HG03469 (cell line): ENCODE results near the gene FANCF.

ENCODE experiments used
- ATAC-seq: cut with Tn5 transposase; IDR thresholded peaks from one replicate; pipeline ENCODE4 v1.9.1; 2021; ENCODE audit warnings: mild to moderate bottlenecking, moderate library complexity, moderate number of reproducible peaks; ENCODE audit not compliant: unreplicated experiment

The FANCF gene

DNA sequence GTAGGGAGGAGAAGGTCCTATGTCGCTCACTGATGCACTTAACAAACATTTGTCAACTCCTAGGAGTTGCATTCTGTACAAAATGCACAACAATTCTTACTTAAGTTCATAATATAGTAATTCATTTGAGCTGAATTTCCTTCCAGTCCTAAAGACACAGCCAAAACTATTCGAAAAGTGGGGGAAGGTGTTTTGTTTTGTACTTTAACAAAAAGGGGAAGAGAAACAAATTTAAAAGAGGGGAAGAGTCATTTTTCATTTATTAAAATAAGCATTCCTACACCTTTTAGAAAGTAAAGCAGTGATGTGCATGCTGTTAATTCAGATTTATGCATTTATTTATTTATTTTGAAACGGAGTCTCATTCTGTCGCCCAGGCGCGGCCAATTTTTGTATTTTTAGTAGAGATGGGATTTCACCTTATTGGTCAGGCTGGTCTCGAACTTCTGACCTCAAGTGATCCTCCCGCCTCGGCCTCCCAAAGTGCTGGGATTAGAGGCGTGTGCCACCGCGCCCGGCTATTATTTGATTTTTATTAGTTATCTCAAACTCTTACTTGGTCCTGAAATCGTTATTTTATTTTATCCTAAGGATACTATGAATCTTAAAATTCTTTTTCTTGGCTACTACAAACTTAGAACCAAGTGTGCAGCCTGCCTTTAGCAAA lies 1.1 kb upstream of the FANCF start:
- no peak for ATAC-seq

DNA sequence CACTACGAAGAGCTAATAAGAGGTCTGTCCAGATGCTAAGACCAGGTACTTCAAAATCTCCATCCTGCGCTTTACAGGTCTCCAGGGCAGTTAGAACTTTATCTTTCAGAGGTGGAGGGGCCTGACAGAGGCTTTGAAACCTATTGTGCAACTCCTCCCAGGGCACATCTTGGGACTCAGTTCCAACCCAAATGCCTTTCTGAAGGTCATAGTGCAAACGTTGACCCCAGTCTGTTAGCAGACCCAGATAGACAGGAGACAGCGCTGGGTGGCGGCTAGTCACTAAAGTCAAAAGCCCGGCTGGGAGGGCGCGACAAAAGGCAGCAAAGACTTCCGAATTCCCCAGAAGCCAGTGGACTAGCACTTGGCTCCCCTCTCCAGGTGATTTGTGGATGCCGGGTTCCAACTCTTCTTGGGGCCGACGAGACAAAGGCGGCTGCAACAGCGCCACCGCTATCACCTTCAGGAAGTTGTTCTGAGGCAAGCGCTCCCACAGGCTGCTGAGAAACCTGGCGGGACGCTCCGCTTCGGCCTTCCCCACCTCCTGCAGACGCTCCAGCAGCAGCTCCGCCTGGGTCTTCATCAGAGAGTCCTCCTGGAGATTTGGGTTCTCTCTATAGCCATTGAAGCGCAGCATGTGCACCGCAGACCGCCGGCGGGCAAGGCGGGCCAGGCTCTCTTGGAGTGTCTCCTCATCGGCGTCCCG lies 728 bp downstream of the FANCF start:
- peak; percentile 28 for ATAC-seq

DNA sequence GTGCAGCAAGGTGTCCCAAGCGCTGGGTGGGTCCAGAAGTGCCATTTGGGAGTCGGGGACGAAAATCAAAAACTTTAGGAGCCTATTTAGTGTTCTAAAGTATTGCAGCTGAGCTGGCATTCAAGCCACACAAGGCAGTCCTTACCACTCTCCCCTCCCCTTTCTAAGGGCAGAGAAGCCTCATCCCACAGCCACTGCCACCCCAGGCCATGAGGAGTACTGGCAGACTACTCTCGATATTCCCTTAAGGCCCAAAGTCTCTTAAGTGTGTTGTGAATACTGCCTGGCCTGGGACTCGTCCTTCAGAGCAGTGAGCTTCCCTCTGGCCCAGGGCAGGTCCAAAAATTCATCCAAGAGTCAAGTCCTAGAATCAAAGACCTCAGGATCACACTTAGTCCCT lies 7.8 kb downstream of the FANCF start:
- no peak for ATAC-seq

DNA sequence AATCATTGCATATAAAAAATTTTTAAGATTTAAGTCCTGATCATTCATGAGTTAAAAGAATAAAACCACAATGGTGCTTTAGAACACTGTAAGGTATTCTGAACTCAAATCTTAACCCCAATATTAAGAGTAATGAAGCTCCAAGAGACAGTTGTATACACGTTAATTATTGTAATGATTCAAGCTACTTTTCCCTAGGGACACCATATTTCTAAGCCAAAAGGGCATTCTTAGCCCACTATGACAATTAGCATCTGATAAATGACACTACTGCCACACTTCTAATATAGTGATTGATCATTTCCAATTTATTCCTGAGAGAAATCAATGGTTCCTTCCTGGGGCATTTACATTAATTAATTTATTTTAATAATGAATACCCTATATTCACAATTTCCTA lies 21.7 kb downstream of the FANCF start:
- ATAC-seq: no peak

DNA sequence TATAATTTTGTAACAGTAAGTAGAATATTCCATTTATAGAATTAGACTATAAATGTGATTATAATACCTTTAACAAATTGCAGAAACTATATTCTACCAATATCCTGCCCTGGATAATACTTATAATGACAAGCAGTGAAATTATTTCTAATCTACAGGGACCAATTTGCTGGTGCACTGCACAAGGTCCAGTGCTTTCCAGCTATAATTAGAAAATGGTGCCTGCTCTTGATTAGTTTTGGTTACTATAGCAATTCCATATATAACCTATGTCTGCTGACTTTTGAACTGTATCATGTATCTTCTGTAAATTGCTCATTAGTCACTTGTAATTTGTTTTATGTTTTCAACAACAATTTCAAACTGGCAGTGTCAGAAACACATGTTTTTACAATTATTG lies 23.1 kb downstream of the FANCF start:
- ATAC-seq: no peak

DNA sequence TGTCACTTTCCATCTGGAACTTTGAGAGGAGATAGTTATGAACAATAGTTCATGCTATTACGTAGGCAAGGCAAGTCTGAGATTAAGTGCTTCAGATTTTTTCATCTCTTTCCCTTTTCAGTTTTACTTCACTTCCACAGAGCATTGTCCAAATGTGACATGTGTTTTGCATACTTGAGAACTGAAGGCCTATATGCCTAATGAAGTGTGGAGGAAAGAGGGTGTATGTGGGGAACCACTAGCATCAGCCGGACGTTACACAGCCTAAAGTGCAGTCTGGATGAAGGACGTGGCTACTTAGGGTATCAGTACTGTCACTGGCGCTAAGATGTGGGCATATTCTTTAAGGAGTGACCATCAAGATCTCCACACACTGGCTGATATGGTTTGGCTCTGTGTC lies 26.2 kb downstream of the FANCF start:
- ATAC-seq: no peak

DNA sequence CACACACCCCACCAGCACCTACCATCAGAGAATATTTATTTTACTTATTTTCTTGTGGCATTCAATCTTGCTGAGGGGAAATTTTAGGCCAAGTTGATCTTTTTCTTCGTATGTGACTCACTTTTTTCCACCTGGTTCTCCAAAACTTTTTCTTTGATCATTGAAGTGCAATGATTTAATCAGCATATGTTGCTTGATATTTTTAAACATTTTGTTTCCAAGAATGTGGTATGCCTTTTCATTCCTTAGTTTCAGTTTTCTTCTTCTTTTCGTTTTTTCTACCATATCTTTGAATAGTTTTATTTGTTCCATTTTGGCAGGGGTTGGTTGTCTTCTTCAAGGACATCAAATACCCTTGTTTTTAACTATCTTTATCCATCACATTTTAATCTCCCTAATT lies 28.6 kb downstream of the FANCF start:
- ATAC-seq: no peak

DNA sequence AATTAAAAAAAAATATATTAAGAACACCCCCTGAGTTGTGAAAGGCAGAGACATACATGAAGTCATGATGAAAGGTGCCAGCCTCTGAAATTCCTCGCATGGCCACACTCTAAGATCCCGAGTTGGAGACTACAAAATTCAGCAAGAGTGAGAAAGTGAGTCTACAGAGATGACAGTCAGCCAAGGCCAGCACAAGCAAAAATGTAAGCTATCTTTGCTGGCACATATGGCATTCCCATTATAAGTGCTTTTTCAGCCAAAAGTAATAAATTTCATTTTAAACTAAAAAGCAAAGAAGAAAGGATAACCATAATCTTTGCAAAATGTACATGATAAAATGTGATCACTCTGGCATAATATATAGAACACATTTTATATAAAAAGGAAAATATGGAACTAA lies 40.6 kb downstream of the FANCF start:
- no peak for ATAC-seq

DNA sequence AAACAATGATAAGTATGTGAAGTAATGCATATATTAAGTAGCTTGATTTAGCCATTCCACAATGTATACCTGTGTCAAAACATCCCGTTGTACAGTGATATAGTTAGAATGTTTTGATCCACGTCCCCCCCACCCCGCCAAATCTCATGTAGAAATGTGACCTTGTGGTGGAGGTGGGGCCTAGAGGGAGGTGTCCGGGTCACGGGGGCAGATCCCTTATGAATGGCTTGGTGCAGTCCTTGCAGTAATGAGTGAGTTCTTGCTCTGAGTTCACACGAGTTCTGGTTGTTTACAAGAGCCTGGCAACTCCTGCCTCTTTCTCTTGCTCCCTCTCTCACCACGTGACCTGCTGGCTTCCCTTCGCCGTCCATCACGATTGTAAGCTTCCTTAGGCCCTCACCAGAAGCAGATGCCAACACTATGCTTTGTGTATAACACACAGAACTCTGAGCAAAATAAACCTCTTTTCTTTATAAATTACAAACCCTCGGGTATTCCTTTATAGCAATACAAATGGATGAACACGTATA lies 41.6 kb downstream of the FANCF start:
- ATAC-seq: no peak

DNA sequence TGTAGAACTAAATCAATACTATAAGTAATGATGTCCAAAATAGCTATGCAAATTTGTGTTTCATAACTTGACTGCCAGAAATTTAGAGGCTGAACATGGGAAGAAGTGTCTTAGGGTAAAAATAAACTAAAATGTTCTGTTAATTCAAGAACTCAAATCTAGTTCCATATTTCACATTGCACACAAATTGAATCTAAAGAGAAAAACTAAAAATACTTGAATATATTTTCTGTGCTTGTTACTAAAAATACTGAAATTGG lies 43.5 kb downstream of the FANCF start:
- ATAC-seq: no peak

DNA sequence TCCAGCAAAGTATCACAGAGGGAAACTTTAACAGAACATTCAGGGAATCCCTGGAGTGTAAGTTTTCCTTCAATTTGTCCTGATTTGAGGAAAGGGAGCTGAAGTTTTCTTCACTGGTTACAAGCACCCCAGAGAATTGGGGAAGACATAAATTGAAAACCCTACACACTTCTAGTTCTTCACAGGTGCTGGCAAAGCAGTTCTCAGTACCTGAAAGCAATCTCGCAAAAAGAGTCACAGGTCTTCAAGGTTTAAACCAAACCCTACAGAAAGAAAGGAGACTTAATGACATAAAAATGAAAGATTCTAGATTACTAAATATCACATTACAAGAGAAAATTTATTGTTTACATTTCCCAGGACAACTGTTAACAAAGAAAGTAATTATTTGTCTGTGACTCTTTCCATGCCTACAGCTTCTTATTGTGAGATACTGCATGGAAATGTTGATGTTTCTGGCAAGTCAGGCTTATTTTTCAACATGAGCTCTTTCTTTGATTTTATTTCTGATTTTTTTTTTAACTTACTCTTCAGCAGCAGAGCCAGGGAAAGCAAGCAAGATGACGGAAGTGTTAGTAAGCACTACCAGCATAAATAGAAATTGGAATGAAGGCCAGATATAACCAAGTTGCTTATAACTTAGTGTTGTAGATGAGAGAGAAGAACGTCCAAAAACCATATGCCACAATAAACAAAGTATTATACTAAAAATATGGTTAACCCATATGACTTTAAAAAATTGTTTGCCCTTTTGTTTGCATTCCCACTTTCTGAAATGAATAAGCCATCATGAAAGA lies 44.1 kb downstream of the FANCF start:
- ATAC-seq: no peak

DNA sequence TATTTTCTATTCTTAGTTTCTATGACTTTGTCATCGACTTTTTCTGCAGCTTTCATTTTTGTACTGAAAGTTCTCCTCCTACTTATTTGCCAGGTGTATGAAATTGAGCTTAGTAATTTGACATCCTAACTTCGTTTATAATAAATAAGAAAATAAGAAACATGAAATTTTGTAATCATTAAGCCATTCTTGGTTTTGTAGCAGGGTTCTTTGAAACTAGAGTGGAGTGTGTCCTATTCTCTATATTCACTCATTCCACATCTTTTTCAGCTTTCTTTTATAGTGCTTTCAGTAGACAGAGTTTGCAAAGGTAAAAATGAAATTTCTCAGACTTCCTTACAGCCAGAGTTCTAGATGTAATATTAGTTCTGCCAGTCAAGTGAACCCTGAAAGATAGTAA lies 47.8 kb downstream of the FANCF start:
- ATAC-seq: no peak
